Loucy (cell line): ENCODE data around the gene EED.

ENCODE experiments used
- H2AFZ ChIP-seq: fragments of 200-600 bp; sonication (generic); 2 replicates; pipeline ENCODE4 v1.6.0; 2016; ENCODE audit warnings: antibody characterized with exemption, mild to moderate bottlenecking, low read length, moderate library complexity
- H3F3A ChIP-seq: fragments of 200-600 bp; 2 replicates; pipeline ENCODE4 v1.6.0; 2016; ENCODE audit warnings: antibody characterized with exemption, low read depth, mild to moderate bottlenecking
- H3K27me3 ChIP-seq: fragments of 200-600 bp; sonication (generic); 2 replicates; pipeline ENCODE4 v1.6.1; 2014; ENCODE audit warnings: low read length, mild to moderate bottlenecking; ENCODE audit not compliant: insufficient read depth, poor library complexity, severe bottlenecking
- H3K36me3 ChIP-seq: fragments of 200-600 bp; sonication (generic); 2 replicates; pipeline ENCODE4 v1.6.1; 2016; ENCODE audit warnings: low read length; ENCODE audit not compliant: insufficient read depth
- H3K4me1 ChIP-seq: fragments of 200-600 bp; sonication (generic); 2 replicates; pipeline ENCODE4 v1.5.1; 2014; ENCODE audit warnings: low read length, mild to moderate bottlenecking; ENCODE audit not compliant: insufficient read depth, poor library complexity, severe bottlenecking
- H3K4me2 ChIP-seq: fragments of 200-600 bp; sonication (generic); 2 replicates; pipeline ENCODE4 v1.6.0; 2014; ENCODE audit warnings: antibody characterized with exemption, low read length, low read depth, mild to moderate bottlenecking; ENCODE audit not compliant: poor library complexity, severe bottlenecking
- H3K4me3 ChIP-seq: fragments of 200-600 bp; sonication (generic); 2 replicates; pipeline ENCODE4 v1.5.1; 2014; ENCODE audit warnings: low read length, mild to moderate bottlenecking, mixed read lengths; ENCODE audit not compliant: poor library complexity, severe bottlenecking
- H3K79me2 ChIP-seq: fragments of 200-600 bp; sonication (generic); 2 replicates; pipeline ENCODE4 v1.6.1; 2014; ENCODE audit warnings: low read length; ENCODE audit not compliant: insufficient read depth
- H3K9ac ChIP-seq: fragments of 200-600 bp; sonication (generic); 2 replicates; pipeline ENCODE4 v1.6.0; 2014; ENCODE audit warnings: mild to moderate bottlenecking, low read depth, low read length, moderate library complexity; ENCODE audit not compliant: poor library complexity, severe bottlenecking
- H3K9me2 ChIP-seq: fragments of 200-600 bp; sonication (generic); replicated peaks from 2 replicates; pipeline ENCODE4 v1.6.1; 2016; ENCODE audit warnings: low read depth, low read length, mixed read lengths
- H3K9me3 ChIP-seq: fragments of 200-600 bp; sonication (generic); 2 replicates; pipeline ENCODE4 v1.6.1; 2014; ENCODE audit warnings: mild to moderate bottlenecking, antibody characterized with exemption, low read length, low read depth; ENCODE audit not compliant: insufficient read depth
- H4K20me1 ChIP-seq: fragments of 200-600 bp; sonication (generic); 2 replicates; pipeline ENCODE4 v1.6.0; 2014; ENCODE audit warnings: antibody characterized with exemption, low read length, mild to moderate bottlenecking; ENCODE audit not compliant: insufficient read depth, poor library complexity, severe bottlenecking
- EZH2phosphoT487 ChIP-seq: fragments of 200-600 bp; IDR thresholded peaks from 2 replicates; pipeline ENCODE4 v1.6.1; 2018; ENCODE audit warnings: antibody characterized with exemption, mild to moderate bottlenecking, moderate library complexity, borderline replicate concordance
- TF ChIP-seq, protein P1 (sequence below): fragments of 200-600 bp; sonication (generic); conservative IDR thresholded peaks from 2 replicates; pipeline ENCODE4 v1.5.1; 2014; ENCODE audit warnings: mild to moderate bottlenecking, antibody characterized with exemption, low read length

The EED gene

DNA sequence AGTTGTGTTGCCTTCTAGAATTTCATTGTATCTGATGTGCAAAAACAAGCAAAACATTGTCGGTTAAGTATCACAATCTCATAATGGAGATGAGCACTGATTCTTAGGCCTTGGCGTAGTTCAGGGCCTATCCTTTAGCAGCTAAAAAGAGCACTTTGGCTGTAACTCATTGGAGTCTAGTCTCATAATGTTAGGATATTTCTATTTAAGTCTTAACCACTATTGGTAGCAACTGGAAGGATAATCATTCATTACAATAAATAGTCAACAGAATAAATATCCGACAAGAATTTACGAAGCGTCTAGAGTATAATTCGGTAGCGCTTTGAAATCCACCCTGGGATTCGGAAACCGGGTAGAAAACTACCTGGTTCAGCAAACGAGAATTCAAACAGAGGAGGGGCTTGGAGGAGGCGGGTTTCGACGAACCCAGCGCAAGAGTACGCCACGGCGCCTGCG lies 461 bp upstream of the EED start:
- Histone ChIP-seq H4K20me1 (peaks cover 39% of the 10 kb centered on the region), H3K9me3 (no peaks in the 10 kb centered on the region), H2AFZ (peak overlapping the region; percentile 92), H3K4me1 (peaks cover 35% of the 10 kb centered on the region), H3F3A (no peaks in the 10 kb centered on the region), H3K79me2 (peaks cover 41% of the 10 kb centered on the region), H3K36me3 (no peaks in the 10 kb centered on the region), H3K9me2 (no peaks in the 10 kb centered on the region), H3K4me3 (peak overlapping the region; percentile 93), H3K4me2 (peak overlapping the region; percentile 82), H3K27me3 (no peaks in the 10 kb centered on the region), H3K9ac (peak overlapping the region; percentile 98)
- TF ChIP-seq, protein P1, sequence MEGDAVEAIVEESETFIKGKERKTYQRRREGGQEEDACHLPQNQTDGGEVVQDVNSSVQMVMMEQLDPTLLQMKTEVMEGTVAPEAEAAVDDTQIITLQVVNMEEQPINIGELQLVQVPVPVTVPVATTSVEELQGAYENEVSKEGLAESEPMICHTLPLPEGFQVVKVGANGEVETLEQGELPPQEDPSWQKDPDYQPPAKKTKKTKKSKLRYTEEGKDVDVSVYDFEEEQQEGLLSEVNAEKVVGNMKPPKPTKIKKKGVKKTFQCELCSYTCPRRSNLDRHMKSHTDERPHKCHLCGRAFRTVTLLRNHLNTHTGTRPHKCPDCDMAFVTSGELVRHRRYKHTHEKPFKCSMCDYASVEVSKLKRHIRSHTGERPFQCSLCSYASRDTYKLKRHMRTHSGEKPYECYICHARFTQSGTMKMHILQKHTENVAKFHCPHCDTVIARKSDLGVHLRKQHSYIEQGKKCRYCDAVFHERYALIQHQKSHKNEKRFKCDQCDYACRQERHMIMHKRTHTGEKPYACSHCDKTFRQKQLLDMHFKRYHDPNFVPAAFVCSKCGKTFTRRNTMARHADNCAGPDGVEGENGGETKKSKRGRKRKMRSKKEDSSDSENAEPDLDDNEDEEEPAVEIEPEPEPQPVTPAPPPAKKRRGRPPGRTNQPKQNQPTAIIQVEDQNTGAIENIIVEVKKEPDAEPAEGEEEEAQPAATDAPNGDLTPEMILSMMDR, result no peak
- TF ChIP-seq EZH2phosphoT487, result no peak

DNA sequence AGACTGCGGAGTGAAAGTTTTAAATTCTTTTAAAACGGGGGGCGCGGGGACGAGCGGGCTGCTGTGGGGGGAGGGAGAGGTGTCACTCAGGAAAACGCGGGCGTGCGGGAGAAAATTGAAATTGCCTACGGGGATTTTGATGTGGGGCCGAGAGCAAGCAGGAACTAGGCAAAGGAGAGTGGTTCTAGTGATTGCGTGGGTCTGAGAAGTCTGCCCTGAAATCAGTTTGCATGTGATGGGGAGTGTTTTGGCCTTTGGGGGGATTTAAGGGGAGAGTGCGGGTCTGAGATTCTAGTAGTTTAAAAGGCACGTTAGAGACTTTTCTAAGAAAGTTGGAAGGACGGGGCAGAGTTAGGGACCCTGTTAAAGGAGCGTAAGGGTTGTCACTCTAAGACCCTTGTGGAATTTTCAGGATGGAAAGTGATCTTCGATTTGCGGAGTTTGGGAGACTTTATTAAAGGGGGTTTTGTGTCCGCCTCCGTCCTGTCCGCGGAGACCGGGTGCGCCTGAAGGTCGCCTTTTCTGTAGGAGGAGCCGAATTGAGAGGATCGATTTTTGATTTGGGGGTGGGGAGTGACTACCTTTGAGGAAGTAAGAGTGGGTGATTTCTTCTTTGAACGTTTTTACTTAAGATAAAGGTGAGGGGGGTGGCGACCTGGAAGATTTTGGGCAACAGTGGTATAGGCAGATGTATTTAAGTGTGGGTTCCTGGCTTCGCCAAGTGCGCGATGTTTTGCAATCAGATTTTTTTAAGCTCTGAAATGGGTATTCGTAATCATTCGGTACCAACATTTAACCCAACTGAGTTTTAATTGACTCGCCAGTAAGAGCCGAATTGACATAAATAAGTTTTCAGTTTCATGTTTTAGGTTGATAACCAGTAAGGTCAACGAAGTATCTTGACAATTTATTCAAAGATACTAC lies 1.1 kb downstream of the EED start:
- TF ChIP-seq, protein P1, result no peak
- TF ChIP-seq EZH2phosphoT487, result no peak
- Histone ChIP-seq H2AFZ (peak overlapping the region; percentile 61), H3K9me2 (no peaks in the 10 kb centered on the region), H3K4me1 (peaks cover 50% of the 10 kb centered on the region), H3K36me3 (peaks cover 6% of the 10 kb centered on the region; the same call in 1 of the 2 replicates), H3K9me3 (no peaks in the 10 kb centered on the region), H3K27me3 (no peaks in the 10 kb centered on the region), H3F3A (no peaks in the 10 kb centered on the region), H3K4me3 (peak overlapping the region; percentile 93), H3K9ac (peak overlapping the region; percentile 98), H3K4me2 (peak overlapping the region; percentile 96), H4K20me1 (peaks cover 55% of the 10 kb centered on the region), H3K79me2 (peaks cover 56% of the 10 kb centered on the region)

DNA sequence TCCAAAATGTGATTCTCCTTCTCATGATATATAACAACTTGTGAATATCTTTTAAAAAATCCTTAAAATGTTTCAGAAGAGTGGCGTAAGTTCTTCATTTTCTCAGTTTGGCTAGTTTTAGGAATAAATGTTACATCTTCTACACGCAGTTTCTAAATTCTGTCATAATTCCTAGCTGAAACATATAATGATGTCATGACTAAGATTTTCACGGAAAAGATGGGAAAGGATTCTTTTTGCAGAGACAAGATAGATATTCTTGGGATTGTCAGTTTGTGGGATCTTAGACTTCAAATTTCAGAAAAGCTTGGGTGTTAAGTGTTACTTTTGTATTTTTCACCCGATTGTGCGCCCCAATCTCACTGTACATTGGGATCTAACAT lies 1.7 kb downstream of the EED start:
- H3K9ac ChIP-seq, result peak overlapping the region; percentile 98
- no peak overlapping the region for H2AFZ ChIP-seq
- H4K20me1 ChIP-seq, result peaks cover 61% of the 10 kb centered on the region

More for the DNA sequence above, 1.7 kb downstream of the EED start:
- Histone ChIP-seq H3K79me2 (peaks cover 61% of the 10 kb centered on the region), H3K4me3 (peak overlapping the region; percentile 93), H3K4me1 (peaks cover 52% of the 10 kb centered on the region), H3K9me2 (no peaks in the 10 kb centered on the region), H3F3A (no peaks in the 10 kb centered on the region), H3K4me2 (peak overlapping the region; percentile 96), H3K36me3 (peaks cover 6% of the 10 kb centered on the region; the same call in 1 of the 2 replicates), H3K9me3 (no peaks in the 10 kb centered on the region), H3K27me3 (no peaks in the 10 kb centered on the region)
- TF ChIP-seq, protein P1, result no peak
- no peak for TF ChIP-seq EZH2phosphoT487
